HG03175 (cell line): ENCODE data around the gene BUB3.

Experiments
- ATAC-seq: cut with Tn5 transposase; IDR thresholded peaks from one replicate; pipeline ENCODE4 v1.9.1; 2021; ENCODE audit warnings: mild to moderate bottlenecking, moderate library complexity; ENCODE audit not compliant: unreplicated experiment

Gene BUB3

DNA sequence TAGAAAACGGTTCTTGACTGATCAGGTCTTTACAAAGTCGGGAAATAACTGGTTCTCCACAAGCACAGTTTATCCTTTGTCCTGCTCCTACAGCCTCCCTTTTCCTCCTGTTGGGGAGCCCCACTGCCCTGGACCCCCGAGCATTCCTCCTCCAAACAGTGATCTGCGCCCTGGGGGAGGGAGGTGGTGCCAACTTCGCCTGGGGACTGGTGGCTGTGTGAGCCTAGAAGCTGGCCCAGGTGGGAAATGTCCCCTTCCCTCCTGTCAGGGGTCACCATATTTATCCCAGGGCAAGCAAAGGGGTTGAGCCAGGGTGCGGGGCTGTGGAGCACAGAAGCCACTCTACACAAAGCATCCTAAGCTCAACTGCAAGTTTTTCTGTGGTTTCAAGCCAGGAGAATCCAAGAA lies 13.2 kb upstream of the BUB3 start:
- no peak for ATAC-seq

DNA sequence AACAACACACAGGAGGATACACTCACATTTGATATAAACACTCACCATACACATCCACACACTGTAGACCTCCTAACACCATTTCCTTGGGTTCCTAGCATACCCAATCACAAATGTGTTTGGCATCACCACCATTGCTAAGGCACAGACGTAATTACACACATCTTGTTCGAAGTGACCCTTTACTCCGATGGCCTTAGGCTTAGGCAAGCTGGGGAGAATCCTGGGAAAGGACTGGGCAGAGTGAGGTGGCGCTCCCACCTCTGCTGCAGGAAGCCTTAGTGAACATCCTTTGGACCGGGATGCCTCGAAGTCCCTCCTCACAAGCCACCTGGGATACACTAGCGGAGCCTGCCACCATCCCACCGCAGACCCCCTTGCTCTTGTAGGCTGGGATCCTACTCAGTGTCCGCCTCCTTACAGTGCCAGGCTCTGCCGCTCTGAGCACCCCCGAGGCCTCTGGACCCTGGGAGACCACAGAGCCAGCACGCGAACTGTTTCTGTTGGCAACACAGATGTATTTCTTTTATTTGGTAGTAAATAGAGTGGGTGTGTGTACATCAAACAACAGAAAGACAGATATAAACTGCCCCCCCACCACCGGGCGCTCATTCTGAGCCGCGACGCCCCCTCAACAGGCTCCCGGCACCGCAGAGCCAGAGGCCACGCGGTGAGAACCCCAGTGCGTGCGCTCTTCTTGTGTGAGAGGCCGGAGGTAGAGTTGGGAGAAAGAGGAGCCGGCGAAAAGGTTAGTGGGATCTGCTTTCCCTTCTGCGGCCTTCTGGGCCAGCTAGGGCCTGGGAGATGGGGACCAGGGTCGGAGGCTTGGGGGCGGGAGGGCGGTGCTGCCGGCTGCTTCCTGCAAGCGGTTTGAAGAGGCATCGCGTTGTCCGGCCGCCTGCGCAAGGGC lies 12.2 kb upstream of the BUB3 start:
- no peak for ATAC-seq

DNA sequence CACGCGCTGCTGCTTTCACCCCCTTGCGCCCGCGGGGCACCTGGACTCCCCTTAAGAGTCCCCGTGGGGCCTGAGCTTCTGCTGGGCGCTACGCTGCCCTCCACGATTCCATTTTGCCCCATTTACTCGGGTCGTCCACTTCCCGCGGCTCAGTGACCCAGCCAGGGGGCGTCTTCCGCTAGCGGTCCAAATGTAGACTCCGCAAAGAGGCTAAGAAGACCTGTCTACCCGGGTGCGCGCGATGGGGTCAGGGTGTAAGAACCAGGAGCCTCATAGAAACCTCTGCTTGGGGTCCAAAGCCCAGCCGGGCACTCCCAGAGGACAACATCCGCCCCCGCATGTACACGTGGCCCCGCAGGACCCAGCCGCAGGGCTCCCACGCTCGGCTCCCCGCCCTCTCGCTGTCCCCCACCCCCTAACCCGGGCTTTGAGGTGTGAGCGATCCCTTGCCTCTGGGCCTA lies 11.5 kb upstream of the BUB3 start:
- no peak for ATAC-seq

DNA sequence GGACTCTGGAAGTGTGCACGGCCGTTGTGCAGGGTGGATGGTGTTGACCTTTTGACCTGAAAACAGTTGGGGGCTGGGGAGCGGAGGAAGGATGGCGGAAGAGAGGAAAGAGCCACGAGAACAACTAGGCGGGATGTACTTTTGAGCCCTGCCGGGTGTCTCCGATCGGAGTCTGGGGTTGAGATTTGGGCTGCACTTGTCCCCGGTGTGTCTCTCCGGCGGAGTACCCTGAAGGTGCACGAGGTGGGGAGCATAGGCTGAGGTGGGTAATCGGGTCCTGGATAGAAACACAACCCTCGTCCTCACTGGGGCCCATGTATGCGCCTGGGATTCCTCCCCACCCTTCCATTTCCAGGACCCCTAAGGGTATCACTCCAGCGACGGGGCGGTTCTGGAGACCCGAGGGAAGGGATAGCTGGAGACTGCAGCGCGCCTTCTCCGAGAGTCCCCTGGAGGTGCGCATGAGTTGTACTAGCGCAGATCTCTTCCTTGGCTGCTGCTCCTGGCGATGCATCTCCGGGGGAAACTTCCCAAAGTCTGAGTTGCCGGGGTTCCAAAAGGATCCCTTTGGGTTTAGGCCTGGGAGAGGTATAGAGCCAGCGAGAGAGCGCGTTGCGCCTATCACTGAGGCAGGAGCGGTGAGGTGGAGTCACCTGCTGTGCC lies 10.9 kb upstream of the BUB3 start:
- no peak for ATAC-seq

DNA sequence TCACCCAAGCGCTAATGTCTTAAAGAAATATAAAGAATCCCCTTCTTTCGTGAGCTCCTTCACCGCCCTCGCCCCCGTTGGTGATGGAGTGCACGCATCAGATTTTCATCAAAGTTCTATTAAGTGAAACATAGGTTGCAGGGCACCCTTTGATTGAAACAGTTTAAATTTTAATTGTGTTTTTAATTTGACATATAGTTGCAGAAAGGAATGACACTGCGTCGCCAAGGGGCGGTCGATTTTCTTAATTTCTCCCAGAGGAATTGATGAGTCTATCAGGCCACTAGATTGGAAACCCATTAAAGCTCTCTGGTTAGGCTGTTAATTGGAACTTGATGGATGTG lies 10.4 kb upstream of the BUB3 start:
- no peak for ATAC-seq

DNA sequence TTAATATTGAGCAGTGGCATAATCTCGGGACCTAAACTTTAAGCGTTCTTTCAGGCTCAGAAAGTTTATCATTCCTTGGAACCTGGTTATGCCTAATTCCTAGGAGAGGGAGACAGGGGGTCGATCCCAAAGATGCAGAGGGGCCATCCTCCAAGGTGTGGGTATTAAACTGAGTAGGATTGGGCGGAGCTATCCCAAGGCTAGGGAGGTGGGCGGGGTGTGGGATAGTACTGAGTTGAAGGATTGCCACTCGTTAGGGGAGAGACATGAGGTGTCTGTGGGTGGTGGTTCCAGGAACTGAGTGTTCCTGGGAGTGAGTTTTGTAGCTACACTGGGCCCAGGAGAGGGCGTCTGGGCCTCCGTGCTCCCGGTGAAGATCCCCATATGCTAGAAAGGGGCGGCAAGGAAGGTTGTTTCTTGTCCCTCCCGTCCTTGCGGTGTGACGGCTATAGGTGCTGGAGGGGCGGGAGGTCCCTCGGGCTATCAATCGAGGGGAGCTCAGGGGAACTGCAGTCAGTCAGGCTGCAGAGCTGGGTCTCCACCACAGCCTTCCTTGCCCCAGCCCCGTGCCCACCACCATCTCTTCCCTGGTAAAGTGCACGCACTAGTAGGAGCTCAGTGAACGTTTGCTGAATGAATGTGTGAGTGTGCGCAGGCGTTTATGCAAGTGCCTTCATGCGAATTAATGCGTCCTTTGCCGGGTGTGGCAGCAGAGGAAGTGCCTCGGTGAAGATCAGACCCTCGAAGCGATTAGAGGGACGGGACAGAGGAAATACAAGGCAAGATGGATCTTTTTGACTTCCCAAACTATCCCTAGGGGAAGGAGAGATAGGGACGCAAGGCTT lies 9.3 kb upstream of the BUB3 start:
- ATAC-seq: no peak

DNA sequence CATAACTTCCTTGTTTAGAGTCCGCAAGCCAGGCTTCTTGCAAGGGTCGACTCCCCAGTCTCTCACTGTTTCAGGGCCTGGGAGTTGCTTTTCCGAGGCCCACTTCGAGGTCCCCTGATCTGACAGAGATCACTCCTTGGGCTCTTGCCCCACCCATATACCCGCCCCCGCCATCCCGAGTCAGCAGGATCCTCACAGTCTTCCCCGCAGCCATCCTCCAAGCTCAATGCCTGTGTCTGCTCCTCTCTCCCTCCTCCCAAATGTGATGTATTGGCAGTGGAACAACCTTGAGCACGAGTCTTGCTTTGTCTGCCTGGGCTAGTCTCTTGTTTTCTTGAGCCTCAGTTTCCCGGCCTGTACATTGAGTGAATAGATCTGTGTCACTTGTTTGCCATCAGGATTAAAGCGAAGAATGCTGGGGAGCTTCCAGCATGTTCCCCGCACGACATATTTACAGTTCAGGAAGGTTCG lies 8.6 kb upstream of the BUB3 start:
- no peak for ATAC-seq

DNA sequence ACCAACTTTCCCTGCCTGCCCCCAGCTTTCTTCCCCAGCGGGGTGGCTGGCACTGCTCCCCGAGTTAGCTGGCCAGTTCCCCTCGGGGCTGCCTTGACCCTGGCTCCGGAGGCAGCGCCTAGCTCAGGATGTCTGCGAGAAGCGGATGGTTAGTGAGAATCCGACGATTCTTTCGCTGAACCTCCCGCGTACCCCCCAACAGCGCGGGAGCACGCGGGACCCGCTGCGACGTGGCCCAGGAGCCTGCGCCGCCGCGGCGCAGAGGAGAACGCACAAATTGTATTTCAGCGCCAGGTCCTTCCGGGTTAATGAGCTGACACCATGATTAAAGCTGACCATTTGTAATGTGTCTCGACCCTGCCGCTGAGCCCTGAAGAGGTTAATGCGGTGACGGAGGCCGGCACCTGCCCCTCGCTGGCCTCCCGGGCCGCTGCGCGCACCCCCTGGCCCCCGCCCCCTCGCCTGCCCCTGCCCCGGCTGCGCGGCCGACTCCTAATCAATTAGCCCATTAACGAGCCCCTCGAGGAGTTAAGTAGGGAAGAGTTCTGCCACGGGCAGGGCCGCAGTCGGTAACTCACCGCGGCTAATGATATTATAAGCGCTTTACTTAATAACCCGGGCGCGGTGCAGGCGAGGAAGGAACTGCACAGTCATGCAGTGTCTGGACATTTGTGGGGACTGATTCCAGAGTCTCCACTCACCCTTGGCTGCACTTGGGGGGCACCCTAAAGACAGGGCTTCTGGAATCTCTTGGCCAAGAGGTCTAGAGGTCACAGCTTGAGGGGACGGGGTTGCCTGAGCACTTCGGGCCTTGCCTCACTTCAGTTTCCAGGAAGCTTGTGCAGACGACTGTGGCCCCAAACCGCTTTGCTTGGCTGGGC lies 7.9 kb upstream of the BUB3 start:
- no peak for ATAC-seq

DNA sequence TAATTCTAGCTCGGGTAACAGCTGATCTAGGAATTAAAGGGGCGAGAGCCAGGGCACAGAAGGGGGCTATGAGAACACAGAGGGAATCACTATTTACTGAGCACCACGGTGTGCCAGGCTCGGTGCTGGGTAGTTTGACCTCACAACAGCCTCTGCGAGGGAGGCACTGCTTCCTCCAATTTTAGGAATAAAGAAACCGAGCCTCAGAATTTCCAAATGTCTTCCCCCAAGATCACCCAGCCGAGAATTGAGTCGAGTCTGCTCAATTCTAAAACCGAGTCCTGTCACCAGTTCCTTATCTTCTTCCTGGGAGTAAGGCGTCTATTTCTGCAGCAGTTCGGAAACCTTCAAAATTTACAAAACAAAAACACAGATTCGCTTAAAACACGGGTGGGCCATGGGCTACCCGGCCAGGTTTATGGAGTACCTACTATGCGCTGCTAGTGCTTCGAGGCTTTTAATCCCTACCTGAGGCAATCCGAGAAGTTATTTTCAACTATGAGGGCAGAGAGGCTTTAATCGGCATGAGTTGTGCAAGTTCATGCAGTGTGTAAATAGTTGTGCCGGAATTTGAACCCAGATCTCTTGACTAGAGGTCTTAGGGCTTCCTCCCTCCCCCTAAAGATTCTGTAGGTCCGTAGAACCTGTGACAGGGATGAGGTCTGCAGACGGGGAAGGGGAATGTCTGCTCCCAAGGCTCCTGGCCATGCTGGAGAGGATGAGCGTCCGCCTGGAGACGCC lies 7.1 kb upstream of the BUB3 start:
- no peak for ATAC-seq

DNA sequence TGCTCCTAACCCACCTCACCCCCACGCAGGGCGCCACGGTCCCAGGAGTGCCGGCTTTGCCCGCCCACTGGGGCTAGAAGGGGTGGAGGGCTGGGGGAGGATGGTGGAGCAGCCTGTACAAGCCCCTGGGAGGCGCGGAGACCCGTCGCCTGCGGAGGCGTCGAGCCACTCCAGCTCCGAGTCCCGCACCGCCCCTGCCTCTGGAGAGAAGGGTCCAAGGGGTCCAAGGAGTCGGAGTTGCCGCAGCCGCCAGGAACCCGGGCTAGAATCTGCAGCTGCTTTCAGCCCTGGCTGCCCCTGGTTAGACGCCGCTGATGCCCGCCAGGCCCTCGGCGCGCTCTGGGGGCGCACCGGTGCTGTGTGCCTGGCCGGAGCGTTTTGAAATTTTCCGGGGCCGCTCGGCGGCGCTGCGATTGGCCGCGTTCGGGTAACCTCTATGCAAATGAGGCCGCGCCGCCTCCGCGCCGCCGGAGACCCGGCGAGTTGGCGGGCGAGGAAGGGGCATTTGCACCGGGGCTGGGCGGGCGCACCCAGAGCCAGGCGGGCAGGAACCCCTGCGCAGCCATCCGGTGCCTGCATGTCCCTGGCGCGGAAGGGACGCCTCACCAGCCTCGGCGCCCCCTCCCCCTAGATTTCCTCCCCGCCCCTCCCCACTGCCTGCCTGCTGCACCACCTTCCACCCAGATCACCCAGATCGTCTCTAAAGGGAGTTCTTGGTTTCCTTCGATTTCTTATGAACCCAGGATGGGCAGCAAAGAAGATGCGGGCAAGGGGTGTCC lies 6.4 kb upstream of the BUB3 start, which contains the start of gene HMX2:
HMX2 (plus strand) TSS at position 502 of the 779 bp plus-strand sequence; CDS start at position 745, 243 bp downstream.
- ATAC-seq: no peak

DNA sequence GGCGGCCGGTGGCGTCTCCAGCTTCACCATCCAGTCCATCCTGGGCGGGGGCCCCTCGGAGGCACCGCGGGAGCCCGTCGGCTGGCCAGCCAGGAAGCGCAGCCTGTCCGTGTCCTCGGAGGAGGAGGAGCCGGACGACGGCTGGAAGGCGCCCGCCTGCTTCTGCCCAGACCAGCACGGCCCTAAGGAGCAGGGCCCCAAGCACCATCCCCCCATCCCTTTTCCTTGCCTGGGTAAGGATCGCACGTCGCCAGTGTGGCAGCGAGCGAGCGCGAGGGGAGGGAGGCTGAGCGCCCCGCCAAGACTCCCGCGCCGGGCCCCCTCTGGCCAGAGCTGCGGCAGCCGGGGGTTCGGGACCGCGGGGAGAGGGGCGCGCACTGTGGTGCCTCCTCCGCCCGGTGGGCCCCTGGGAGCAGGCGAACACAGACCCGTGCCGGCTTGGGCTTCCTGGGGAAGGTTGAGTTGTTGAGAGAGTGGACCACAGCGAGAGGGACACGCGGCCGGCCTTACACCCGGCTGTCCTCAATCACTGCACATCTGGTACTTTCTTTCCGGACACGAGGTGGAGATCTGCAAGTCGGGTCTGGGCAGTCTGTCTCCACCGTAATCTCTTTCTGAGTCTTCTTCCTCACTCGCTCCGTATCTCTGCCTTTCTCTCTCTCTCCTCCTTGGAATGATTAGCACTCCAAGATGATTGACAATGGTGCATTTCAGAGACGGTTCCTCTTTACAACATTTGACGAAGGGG lies 5.6 kb upstream of the BUB3 start:
- no peak for ATAC-seq

DNA sequence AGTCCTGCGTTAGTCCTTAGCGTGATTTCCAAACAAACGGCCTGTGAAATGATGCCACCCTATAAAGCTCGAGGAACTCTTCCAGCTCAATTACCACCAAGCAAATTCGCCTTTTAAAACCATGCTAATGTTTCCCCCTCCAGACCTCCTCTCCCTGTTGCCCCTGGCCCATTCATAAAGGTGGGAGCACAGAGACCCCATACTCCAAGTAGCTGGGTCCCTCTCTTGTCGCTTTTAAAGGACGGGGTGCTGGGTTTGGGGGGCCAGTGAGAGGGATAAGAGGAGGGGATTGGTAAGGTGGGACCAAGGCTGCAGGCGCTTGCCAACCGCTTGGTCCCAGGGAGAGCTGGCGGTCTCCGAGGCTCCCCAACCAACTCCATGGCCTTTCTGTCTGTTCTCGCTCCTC lies 5.0 kb upstream of the BUB3 start:
- no peak for ATAC-seq

DNA sequence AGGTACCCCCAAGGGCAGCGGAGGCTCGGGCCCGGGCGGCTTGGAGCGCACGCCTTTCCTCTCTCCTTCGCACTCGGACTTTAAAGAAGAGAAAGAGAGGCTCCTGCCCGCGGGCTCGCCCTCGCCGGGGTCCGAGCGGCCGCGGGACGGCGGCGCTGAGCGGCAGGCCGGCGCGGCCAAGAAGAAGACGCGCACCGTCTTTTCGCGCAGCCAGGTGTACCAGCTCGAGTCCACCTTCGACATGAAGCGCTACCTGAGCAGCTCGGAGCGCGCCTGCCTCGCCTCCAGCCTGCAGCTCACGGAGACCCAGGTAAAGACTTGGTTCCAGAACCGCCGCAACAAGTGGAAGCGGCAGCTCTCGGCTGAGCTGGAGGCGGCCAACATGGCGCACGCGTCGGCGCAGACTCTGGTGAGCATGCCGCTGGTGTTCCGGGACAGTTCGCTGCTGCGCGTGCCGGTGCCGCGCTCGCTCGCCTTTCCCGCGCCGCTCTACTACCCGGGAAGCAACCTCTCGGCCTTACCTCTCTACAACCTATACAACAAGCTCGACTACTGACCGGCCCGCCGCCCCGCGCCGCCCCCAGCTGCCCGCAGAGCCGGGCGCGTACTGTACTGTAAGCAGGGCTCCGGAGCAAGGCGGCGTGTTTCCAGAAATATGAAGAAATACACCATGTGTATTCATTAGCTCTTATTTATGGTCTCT lies 4.5 kb upstream of the BUB3 start:
- ATAC-seq: no peak

DNA sequence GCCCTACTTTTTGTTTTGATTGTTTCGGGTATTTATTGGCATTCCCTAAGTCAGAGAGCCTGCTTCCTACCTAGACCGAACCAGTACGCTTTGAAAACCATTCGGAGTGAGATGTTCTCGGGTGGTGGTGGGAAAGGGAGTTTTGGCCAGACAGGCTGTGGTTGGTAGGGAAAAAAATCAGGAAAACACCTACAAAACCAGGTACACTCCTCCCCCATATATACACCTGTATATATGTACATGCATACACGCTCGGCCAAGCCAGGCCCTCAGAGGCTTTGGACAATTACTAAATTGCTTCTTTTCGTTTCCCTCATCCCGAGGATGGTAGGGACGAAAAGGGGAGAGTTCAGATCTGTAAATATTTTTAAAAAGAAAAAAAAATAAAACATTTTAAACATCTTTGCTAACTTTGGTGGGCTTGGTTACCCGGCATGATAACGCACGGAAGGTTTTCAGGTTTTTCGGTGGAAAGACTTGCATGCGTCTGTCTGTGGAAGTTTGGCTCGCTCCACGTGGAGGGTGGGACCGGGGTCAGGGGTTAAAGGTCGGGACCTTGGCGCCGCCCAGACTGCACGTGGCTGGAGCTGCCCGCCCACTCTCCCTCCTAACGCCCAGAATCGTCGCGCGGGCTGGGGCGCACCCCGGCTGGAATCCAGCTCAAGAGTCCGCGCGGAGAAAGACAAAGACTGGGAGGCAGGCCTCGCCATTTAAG lies 3.8 kb upstream of the BUB3 start:
- no peak for ATAC-seq

DNA sequence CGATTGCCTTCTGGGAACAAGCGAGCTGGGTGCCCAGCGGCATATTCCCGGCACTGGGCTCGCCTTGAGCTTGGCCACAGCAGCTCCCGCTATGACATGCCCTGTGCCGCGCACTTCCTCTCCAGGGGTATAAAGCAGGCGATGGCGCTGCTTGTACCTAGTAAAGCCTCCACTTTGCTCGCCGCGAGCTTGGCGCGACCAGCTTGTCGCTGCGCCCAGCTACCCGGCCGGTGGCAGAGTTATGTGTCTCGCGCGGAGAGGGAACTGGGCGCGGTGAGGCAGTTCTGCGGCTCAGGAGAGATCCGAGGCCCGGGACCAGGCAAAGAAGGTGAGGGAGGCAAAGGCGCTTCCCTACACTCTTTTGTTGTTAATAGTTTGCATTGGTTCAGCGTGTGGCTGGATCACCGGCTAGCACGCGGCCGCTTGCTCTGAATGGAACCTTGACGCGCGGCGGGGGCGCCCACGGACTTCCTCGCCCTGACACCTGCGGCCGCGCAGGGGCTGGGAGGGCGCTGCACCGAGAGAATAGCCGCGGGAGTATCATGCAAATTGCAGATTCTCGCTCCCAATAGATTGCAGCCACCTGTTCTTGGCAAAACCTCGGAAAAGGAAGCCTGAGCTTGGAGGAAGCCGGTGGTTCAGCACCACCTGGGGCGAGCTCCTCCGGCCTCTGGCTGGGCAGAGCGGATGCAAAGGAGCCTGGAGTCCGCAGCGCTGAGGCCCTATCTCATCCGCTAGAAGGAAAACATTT lies 3.0 kb upstream of the BUB3 start:
- ATAC-seq: no peak

DNA sequence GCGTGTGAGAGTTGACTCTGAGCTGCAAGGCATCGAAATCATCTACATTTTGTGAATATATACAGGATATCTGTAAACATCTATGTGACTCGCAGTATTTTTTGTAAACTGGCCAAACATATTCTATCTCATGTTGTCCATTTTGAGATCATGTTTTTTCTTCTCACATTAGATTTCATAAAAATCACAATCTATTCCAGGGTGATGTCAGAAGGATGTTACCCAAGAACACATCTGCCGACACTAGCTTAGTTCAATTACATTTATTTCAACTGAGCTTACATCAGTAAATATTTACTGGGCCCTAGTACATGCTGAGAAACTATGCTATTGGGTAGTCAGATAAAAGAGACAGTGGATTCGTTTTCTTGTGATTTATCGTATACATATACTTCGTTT lies 2.5 kb upstream of the BUB3 start:
- no peak for ATAC-seq
